GM18498 (cell line): ENCODE data around the gene CD22.
"Not testable (repeated sequence)": the region's sequence is repeated elsewhere in the genome, so short reads cannot be mapped to it uniquely, and the experiment has no call there.

Experiments used
- ATAC-seq: cut with Tn5 transposase; IDR thresholded peaks from one replicate; pipeline ENCODE4 v1.9.1; 2021; ENCODE audit warnings: mild to moderate bottlenecking, moderate library complexity; ENCODE audit not compliant: unreplicated experiment

Gene CD22

DNA sequence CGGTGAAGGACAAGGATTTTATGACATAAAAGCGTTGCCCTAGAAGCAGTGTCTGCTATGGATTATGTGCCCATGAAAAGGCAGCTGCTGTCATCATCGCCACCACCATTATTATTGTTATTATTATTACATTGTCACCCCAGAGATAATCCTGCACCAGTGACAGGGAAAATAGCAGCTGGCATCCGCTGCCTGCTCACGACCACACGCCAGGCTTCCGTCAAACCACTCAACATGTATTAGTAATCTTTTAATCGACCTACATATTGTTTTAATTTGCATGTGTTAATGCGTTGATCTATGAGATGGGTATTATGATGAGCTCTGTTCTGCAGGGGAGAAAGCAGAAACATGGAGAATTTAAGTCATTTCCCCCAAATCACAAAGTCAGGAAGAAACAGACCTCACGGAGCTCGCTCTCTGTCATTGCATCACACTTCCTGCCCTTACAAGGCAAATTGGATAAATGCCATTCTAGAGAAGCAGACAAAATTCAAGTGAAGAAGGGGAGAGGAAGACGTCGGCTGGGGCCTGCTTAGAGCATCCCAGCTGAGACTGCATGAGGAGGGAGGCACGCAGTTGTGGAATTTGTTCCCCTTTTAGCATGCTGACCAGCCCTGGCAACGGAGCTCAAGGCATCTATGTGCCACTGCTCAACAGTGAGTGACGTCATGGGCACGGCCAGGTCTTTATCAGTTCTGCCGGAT lies 29.0 kb downstream of the CD22 start, which contains the start of gene FFAR3:
Gene FFAR3, plus strand, starts transcription at position 594 of the 707 bp plus-strand sequence. CDS start 431 bp downstream, outside the sequence.
- ATAC-seq, result no peak

DNA sequence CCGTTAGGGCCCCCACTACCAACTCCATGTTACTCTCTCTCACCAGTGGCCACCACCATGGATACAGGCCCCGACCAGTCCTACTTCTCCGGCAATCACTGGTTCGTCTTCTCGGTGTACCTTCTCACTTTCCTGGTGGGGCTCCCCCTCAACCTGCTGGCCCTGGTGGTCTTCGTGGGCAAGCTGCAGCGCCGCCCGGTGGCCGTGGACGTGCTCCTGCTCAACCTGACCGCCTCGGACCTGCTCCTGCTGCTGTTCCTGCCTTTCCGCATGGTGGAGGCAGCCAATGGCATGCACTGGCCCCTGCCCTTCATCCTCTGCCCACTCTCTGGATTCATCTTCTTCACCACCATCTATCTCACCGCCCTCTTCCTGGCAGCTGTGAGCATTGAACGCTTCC lies 29.8 kb downstream of the CD22 start:
- ATAC-seq, result not testable (repeated sequence)

DNA sequence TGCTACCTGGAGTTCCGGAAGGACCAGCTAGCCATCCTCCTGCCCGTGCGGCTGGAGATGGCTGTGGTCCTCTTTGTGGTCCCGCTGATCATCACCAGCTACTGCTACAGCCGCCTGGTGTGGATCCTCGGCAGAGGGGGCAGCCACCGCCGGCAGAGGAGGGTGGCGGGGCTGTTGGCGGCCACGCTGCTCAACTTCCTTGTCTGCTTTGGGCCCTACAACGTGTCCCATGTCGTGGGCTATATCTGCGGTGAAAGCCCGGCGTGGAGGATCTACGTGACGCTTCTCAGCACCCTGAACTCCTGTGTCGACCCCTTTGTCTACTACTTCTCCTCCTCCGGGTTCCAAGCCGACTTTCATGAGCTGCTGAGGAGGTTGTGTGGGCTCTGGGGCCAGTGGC lies 30.4 kb downstream of the CD22 start:
- ATAC-seq, result not testable (repeated sequence)

DNA sequence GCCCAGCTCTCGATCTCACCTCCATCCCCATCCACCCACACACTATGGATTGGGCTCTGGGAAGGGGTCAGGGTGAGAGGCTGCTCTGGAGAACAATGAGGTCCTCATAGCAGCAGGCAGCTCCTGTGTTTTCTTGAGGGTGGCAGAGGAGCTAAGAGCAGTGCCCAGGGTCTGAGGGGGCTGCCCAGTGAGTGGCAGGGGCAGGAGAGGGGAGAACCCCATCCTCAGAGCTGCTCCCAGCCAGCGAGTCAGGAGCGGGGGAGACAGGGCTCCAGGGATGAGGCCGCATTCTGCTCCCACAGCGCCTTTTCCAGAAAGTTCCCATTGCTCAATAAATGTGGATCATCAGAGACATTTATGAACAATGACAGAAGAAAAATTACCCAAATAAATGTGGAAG lies 31.1 kb downstream of the CD22 start:
- ATAC-seq, result not testable (repeated sequence)

DNA sequence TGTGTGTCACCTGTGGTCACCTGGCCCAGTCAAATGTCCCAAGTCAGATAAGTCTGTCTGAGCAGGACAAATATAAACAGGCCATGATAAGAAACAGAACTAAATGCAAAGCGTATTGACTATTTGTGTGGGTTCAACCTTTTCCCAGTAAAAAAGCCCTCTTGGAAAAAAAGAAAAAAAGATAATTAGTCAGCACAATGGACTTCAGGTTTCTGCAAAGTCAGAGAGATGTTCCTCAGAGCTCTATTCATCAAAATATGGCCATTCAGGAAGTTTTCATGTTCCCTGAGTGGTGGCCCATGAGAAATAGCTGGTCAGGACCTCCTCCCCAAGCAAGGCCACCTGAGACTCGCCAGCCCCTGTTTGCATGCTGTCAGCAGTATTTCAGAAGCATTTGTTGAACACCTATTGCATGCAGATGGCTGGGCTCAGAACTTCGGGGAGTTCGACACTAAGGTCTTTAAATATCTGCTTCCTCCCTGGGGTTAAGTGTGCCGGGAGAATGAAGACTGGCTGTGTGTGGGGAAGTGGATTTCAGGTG lies 32.0 kb downstream of the CD22 start:
- no peak for ATAC-seq

DNA sequence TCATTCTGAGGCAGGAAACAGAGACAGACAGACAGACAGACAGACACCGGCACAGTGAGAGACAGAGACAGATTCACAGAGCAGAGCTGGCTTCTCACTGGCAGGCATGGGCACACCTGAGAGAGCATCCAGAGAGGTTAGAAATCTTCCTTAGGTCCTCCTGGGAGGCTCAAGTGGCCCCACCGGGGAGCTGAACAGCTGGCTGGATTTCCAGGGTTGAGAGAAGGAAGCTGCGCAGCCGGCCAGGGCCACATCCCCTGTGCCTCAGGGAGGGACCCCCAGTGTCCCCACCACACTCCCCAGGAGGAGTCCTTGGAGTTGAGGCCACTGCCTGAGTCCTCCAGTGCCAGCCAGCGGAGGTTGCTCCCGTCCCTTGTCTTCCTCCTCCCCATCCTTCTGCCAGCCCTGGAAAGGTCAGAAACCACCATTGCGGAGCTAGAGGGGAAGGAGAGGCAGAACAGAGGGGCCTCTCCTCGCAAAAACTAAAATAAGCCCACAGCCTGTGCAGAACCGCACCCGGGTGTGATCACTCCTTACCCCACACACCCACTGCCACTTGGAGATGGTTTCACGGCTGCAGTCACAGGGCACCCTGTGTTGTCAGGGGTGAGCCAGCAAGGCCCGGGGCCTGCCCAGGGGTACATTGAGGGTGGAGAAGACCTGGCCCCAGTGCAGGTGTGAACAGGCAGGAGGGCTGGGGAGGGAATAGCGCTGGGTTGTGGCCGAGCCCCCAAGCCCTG lies 33.4 kb downstream of the CD22 start:
- ATAC-seq, result no peak

DNA sequence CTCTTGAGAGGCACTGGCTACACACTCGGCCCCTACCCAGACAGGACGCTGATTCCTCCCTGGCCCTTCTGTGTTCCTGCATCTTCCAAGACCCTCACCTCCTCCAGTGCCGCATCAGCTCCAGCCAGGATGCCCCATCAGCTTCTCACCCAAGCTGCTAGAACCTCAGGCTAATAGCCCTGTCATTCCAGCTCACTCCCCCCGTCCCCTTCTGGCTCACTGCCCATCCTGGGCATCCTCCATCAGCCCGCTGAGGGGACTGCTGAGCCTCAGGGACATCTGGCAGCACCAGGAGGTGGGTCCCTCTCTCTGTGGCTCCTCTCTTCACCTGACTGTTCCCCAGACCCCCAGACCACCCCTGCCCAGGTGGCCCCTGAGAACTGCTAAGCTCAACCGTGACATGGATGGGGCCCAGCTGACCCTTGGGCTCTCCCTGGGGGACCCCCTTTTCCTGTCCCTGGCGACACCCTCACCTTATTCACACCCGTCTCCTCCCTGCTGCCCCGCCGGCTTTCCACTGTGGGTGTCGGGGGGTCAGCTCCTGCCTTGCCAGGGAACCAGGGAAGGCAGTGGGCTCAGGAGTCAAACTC lies 34.1 kb downstream of the CD22 start:
- ATAC-seq, result no peak

DNA sequence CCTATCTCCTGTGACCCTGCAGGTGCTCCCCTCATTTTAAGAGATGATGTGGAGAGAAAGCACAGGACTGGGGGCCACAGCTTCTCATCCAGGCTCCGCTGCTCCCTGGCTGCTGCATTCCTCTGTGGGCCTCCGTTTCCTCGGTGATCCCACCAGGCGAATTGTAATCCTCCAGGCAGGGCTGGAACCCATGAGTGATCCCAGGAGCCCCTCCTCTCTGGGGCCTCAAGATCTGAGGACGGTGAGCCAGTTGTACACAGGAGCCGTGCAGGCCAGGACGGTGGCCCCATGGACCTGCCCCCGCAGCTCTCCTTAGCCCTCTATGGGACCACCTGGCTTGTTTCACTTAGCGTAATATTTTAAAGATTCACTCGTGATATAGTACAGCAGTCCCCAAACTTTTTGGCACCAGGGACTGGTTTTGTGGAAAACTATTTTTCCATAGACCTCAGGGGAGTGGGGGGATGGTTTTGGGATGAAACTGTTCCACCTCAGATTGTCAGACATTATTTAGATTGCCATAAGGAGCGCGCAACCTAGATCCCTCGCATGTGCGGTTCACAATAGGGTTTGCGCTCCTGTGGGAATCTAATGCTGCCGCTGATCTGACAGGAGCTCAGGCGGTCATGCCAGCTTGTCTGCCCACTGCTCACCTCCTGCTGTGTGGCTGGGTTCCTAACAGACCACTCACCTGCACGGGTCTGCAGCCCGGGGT lies 34.9 kb downstream of the CD22 start:
- no peak for ATAC-seq

DNA sequence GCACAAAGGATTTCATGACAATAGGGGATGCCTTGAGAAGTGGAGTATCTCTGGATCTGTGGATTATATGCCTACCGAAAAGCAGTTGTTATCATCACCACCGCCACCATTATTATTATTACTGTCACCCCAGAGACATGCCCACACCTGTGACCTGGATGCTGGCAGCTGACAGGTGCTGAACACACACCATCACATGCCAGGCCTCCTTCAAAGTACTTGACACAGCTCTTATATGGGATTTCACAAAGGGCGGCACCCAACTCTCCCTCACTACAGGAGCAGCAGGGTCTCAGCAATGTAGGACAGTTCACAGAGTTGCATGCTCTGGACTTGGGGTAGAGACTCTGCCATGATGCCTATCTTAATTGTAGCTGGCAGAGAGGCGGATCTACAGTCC lies 36.3 kb downstream of the CD22 start:
- no peak for ATAC-seq

DNA sequence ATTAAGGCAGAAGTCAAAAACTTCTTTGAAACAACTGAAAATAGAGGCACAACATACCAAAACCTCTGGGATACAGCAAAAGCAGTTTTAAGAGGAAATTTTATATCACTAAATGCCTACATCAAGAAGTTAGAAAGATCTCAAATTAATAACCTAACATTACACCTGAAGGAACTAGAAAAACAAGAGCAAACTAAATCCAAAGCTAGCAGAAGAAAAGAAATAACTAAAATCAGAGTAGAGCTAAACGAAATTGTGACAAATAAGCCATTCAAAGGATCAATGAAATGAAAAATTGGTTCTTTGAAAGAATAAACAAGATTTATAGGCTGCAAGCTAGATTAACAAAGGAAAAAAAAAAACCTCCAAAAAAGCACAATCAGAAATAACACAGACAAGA lies 39.4 kb downstream of the CD22 start:
- ATAC-seq, result no peak

DNA sequence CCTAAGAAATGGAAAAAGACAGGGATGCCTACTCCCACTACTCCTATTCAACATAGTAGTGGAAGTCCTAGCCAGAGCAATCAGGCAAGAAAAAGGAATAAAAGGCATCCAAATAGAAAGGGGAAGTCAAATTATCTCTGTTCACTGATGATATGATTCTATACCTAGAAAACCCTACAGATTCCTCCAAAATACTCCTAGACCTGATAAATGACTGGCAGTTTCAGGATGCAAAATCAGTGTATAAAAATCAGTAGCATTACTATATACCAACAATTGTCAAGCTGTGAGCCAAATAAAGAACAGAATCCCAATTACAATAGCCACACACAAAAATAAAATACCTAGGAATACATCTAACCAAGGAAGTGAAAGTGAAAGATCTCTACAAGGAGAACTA lies 40.5 kb downstream of the CD22 start:
- ATAC-seq, result no peak

DNA sequence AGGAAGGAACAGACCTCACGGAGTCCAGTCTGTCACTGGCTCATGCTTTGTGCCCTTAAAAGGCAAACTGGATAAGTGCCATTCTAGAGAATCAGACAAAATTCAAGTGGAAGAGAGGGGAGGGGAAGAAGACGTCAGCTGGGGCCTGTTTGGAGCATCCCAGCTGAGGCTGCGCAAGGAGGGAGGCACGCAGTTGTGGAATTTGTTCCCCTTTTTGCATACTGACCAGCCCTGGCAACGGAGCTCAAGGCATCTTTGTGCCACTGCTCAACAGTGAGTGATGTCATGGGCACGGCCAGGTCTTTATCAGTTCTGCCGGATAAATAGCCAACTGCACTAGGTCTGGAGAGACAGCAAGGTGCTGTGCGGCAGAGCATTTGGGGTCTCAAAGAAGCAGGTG lies 41.7 kb downstream of the CD22 start, which contains the start of gene GPR42:
Gene GPR42, plus strand, starts transcription at position 347 of the 400 bp plus-strand sequence. CDS start 292 bp downstream, outside the sequence.
- ATAC-seq, result no peak

DNA sequence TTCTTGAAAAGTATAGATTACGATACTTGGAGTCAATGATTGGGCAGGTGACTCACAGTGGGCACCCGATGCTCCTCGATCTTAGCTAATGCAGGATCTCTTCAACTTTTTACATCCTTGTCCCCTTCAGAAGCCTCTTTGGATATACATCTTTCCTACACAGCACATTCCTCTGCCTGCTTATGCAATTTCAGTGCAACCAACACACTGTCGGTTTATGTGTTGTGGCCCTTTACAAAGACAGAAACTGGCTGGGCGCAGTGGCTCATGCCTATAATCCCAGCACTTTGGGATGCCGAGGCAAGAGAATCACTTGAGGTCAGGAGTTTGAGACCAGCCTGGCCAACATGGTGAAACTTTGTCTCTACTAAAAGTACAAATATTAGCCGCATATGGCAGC lies 44.5 kb downstream of the CD22 start:
- ATAC-seq, result no peak

DNA sequence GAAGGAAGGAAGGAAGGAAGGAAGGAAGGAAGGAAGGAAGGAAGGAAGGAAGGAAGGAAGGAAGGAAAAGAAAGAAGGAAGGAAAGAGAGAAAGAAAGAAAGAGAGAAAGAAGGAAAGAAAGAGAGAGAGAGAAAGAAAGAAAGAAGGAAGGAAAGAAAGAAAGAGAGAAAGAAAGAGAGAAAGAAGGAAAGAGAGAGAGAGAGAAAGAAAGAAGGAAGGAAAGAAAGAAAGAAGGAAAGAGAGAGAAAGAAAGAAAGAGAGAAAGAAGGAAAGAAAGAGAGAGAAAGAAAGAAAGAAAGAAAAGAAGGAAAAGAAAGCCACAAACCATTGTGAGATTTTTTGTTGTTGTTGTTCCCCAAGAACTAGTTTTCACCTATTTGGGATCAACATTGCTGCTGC lies 45.0 kb downstream of the CD22 start:
- ATAC-seq, result not testable (repeated sequence)

DNA sequence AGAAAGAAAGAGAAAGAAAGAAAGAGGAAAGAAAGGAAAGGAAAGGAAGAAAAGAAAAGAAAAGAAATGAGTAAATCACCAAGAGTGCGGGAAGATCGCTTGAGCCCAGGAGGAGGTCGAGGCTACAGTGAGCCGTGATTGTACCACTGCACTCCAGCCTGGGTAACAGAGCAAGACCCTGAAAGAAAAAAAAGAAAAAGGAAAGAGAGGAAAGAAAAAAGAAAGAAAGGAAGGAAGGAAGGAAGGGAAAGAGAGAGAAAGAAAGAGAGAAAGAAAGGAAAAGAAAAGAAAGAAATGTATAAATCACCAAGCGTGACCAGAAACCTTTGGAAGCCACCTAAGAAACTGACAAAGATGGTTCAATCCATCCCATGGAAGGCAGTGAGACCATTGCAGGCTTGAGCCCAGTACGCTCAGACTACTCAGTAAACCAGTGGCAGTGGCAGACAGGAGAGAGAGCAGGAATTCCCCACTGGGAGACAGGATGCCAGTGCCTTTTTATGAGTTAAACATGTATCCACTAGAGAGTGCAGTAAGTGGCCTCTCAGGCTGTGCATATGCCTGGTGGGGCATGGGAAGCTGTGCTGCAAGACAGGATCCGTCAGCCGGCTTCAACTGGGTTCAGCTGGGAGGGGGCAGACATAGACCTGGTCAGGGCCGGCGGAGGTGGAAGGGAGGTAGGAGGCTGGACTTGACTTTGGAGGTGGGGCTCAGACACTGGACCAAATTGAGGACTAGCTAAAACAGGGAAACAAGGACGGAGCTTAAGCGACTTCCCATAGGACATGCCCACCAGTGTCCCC lies 46.7 kb downstream of the CD22 start:
- ATAC-seq, result no peak

DNA sequence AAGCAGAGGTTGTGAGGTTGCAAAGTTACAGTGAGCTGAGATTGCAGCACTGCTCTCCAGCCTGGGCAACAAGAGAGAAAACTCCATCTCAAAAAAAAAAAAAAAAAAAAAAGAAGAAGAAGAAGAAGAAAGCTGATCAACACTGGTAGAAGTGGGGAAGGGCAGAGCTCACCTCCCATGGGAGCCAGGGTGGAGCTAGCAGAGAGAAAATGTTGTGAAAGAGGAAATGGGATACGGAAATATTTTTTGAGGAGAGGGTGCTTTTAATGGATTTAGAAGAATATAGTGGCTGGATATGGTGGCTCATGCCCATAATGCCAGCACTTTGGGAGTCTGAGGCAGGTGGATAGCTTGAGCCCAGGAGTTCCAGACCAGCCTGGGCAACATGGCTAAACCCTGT lies 48.7 kb downstream of the CD22 start:
- ATAC-seq, result no peak

DNA sequence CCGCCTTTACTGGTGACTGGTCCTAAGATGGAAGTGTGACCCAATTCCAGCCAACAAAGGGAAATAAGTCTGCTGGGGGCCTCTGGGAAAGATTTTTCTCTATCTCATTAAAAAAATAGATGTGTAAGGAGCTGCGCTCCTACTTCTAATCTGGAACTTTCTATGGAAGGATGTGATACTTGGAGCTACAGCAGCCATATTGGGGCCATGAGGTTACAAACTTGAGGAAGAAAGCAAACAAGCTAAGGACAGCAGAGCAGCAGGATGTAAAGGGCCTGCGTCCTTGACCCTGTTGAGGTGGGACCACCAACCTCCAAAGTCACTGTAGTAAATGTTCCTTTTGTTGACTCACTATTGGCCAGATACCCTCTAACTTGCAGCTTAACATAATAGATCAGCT lies 49.4 kb downstream of the CD22 start:
- no peak for ATAC-seq

DNA sequence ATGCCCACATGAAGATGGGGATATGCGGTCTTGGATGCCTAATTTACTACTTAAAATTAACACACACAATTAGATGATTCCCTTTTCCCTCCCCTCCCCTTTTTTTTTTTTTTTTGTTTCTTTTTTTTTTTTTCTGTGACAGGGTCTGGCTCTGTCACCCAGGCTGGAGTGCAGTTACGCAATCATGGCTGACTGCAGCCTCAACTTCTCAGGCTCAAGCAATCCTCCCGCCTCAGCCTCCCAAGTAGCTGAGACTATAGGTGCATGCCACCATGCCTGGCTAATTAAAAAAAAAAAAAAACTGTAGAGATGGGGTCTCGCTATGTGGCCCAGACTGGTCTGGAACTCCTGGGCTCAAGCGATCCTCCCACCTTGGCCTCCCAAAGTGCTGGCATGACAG lies 50.6 kb downstream of the CD22 start:
- not testable (repeated sequence) for ATAC-seq

DNA sequence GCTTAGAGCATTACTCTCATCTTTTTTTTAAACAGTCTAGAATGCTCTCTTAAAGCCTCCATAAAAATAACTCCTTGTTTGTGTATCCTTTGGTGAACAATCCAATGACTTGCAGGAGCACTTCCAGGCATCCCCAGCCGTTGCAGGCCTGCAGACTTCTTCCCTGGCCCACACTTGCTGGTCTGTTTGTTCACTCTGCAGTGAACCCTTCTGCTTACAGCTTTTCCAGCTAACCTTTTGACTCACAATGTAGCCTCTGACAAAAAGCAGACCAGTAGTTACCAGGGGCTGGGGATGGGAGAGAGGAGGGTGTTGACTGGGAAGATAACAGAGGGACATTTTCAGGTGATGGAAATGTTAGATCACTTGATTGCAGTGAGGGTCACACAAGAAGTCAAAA lies 51.0 kb downstream of the CD22 start:
- no peak for ATAC-seq

DNA sequence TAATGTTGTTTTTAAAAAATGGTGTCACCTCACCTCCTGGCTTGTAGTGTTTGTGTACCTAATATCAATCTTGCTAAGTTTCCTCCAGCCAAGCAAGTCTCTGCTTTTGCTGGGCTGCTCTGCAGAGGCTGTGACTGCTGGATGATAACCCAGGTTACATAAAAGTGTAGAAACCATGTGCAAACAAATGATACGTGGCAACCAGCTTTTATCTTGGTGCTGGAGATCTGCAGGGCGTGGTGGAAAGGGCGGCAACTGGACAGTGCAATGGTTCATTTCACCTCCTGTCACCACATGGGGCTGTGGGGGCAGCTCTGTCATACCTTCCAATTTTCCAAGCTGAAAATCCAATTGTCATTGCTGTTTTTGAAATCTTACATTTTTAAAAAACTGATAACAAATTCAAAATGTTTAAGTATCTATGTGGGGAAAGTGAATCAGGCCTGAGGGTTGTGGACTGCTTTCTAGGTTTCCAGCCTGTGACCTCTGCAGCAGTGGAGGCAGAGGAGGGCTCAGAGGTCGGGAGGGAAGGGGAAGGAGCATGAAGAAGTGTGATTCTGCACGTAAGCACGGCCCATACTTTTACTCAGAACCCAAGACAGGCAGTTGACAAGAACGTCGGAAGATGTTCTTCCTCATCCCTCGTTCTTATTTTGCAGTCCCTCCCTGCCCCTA lies 51.6 kb downstream of the CD22 start:
- ATAC-seq, result no peak
